HG02981 (cell line): ENCODE results near the gene NFS1.
"Not testable (repeated sequence)": the region's sequence is repeated elsewhere in the genome, so short reads cannot be mapped to it uniquely, and the experiment has no call there.

Source experiments
- ATAC-seq: cut with Tn5 transposase; IDR thresholded peaks from one replicate; pipeline ENCODE4 v1.9.1; 2021; ENCODE audit warnings: mild to moderate bottlenecking, moderate library complexity; ENCODE audit not compliant: unreplicated experiment

The NFS1 gene

GRCh38 chr20:35729836-35730582 is 30.9 kb upstream of the NFS1 start:
- no peak for ATAC-seq

GRCh38 chr20:35729283-35729807 is 30.2 kb upstream of the NFS1 start:
- ATAC-seq = no peak

GRCh38 chr20:35726842-35727711 is 27.9 kb upstream of the NFS1 start:
- ATAC-seq = no peak

GRCh38 chr20:35724321-35725230 is 25.4 kb upstream of the NFS1 start:
- no peak for ATAC-seq

GRCh38 chr20:35723652-35724320 is 24.6 kb upstream of the NFS1 start:
- ATAC-seq = not testable (repeated sequence)

- not testable (repeated sequence) for ATAC-seq
Observed at GRCh38 chr20:35723275-35723639, 24.1 kb upstream of the NFS1 start.

- no peak for ATAC-seq
Observed at GRCh38 chr20:35721621-35722020, 22.5 kb upstream of the NFS1 start.

- no peak for ATAC-seq
Observed at GRCh38 chr20:35721219-35721618, 22.1 kb upstream of the NFS1 start.

GRCh38 chr20:35720165-35721123 is 21.3 kb upstream of the NFS1 start:
- ATAC-seq = no peak

GRCh38 chr20:35719717-35720116 is 20.6 kb upstream of the NFS1 start:
- no peak for ATAC-seq

- ATAC-seq = no peak
Observed at GRCh38 chr20:35718972-35719635, 20.0 kb upstream of the NFS1 start.

- not testable (repeated sequence) for ATAC-seq
Observed at GRCh38 chr20:35718321-35718720, 19.2 kb upstream of the NFS1 start.

GRCh38 chr20:35716330-35716729 is 17.2 kb upstream of the NFS1 start:
- ATAC-seq = no peak

- ATAC-seq = no peak
Observed at GRCh38 chr20:35715652-35716051, 16.5 kb upstream of the NFS1 start.

- ATAC-seq = no peak
Observed at GRCh38 chr20:35714127-35714526, 15.0 kb upstream of the NFS1 start.

- ATAC-seq = not testable (repeated sequence)
Observed at GRCh38 chr20:35713120-35713519, 14.0 kb upstream of the NFS1 start.

GRCh38 chr20:35711588-35712209 is 12.5 kb upstream of the NFS1 start:
- no peak for ATAC-seq

- no peak for ATAC-seq
Observed at GRCh38 chr20:35710884-35711587, 11.9 kb upstream of the NFS1 start.
